Measurements from ENCODE around the gene C3orf70. TPM values are rescaled to one million over a fixed set of nuclear protein-coding genes. Genes with fewer than 3 reads are reported as not detected.

C3orf70 gene
- total RNA-seq, 1 donor from 2014 or later: under 0.01 TPM

DNA sequence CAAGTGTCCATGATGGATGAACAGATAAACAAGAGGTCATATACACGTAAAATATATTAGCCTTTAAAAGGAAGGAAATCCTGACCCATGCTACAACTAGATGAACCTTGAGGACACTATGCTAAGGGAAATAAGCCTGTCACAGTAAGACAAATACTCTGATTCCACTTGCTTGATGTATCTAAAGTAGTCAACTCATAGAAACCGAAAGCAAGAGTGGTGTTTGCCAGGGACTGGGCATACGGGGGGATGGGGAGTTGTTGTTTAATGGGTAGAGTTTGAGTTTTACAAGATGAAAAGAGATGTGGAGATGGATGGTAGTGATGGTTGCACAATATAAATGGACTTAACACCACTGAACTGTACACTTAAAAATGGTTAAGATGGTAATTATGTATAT, 65.4 kb downstream of the C3orf70 start:
- DNase-seq (ENCODE audit: low read depth): no peak

DNA sequence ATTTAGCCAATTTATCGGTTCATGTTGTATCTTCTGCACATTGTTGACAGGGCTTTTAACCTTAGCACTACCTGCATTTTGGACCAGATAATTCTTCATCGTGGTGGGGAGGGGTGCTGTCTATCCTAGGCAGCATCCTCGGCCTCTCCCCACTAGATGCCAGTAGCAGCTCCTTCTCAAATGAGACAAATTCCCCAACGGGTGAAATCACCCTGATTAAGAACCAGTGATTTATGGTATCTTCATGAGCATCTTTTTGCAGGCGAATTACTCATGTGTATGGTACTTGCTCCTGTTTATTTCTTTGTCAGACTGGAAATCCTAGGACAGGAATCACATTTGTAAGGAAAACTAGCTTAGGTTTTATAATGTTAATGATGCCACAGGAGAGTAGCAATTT, 68.0 kb downstream of the C3orf70 start:
- no peak for DNase-seq (ENCODE audit: low read depth)

DNA sequence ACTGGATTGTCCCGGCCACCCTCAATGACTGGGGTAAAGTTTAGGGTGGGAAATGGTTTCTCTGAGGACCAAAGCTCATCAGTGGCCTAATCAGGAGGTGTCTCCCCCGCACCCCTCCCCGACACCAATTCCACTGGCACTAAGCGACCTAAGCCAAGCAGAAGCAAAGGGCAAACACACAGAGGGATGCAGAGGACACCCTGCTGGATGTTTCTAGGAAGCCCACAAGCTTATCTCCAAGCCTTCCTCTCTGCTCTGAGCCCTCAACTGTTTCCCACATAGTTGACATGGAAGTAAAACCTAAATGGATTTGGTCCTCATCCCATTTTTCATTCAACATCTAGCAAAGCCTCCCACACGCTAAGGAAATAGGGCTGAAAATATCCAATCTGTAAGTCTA, 68.5 kb downstream of the C3orf70 start:
- DNase-seq (ENCODE audit: low read depth): no peak

DNA sequence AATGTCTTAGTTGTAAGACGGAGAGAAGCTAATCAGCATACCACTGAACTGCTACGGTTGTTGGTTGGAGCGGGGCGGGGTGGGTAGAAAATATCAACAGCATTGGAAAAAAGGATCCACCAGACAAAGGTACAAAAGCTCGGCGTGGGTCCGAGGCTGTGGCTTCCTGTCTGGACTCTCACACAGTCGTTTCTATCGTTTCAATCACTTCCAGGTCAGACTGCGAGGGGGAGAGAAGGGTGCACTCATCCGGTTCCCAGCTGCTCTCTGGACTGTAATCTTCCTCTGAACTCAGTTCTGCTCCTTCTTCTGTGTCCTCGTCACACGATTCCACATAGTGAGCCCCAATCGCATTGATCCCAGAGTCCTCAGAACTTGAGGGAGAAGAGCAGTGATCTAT, 70.0 kb downstream of the C3orf70 start:
- DNase-seq (ENCODE audit: low read depth): no peak

DNA sequence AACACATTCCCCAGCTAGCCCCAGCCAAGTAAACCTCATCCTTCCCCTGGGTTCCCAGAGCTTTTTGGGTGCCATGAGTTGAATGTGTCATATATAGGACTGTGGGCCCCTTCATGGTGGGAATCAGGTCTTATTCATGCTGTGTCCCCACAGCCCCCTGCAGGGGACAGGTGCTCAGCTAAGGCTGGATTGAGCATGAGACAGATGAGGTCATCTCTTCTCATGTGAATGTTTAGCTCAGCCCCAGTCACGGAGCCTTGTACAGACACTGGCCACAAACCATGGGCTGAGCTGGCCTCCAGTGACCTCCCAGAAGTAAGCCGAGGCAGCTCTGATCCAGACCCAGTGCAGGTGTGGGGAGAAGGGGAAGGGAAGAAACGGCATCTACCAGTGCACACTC, 70.7 kb downstream of the C3orf70 start:
- peak; percentile 16 for DNase-seq (ENCODE audit: low read depth)

DNA sequence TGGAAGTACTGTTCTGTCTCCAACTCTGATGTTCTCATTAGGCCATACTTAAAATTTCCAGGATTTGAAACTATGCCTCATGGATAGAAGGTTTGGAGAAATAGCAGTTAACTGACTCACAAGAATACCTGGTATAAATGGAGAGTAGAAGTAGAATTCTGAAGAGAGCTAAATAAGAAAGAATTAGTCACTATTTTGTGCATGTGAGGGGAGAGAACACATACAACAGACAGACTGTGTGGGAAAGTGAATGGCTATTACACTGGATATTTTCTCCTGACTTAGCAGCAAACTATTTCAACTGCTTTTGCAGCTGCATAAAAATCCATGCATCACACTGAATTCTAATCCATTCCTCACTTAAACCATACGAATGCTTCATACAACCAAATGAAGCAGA, 71.3 kb downstream of the C3orf70 start:
- peak; percentile 7 for DNase-seq (ENCODE audit: low read depth)

DNA sequence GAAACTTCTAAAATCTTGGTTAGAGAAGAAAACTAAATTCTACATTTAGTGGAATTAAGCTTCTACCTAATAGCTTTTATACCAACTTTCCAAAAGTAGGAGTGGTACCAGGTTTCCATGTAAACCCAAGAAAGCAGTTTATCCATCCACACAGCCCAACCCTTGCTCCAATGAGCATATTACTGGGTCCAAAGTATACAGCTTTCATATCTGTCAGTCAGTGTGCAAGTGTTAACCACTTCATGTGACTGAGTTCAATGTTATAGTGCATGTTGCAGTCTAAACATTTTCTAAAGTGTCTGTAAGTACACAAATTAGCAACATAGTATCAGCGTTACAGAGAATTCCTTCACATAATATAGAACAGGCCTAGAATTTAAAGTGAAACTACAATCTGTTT, 73.2 kb downstream of the C3orf70 start:
- no peak for DNase-seq (ENCODE audit: low read depth)

DNA sequence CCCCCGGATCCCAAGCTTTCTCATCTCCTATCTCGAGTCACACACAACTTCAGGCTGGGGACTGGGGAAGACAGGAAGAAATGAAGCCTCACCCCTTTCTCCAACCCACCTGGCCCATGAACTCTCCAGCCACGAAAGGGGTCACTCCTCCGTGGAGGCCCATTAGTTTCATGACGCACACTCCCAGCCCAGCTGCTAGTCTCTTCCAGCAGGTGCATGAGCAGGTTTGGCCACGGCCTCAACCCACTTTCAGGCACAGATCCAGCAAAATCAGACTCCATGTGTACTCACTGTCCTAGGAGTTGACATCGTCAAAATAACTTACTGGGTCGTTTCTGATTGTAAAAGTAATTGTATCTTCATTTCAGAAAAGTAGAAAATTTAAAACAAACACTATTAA, 76.6 kb downstream of the C3orf70 start:
- DNase-seq (ENCODE audit: low read depth): no peak

DNA sequence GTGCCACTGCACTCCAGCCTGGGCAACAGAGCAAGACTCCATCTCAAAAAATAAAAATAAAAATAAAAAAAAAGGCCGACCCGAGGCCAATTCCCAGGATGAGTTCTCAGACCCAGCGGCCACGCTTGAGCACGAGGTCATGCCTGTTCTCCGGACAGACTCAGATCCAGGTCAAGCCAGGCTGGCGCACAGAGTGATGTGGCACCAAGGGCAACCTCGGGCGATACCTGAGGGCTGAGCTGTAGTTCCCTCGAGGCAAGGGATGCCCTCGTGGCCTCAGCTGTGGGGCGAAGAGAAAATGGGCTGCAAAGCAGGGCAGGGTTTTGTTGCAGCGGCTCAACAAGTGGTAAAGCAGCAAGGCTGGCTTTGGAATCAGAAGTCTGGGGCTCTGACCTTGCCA, 77.3 kb downstream of the C3orf70 start:
- DNase-seq (ENCODE audit: low read depth): no peak

DNA sequence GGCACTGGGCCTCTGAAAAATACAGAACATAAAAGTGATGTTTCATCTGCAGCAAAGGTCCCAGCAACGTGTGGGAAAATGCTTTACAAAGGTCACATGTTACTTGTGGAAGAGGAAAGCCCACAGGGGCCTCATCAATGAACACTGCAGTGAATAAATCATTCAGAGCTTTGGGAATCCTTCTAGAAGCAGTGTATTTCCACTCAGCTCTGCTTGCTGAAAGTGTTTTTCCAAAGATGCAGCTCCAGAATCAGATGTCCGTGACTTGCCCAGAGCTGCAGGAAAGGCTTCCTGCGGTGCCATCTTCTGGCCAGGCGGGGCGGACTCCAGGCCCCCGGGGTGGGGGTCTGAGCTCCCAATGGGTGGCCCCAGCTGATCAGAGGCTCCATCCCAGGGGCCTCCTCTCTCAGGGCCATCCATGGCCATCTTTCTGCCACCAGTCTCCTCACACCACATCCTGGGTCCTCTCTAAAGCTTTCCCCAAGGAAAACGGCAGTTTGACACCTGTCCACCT, 81.5 kb downstream of the C3orf70 start:
- no peak for DNase-seq (ENCODE audit: low read depth)

DNA sequence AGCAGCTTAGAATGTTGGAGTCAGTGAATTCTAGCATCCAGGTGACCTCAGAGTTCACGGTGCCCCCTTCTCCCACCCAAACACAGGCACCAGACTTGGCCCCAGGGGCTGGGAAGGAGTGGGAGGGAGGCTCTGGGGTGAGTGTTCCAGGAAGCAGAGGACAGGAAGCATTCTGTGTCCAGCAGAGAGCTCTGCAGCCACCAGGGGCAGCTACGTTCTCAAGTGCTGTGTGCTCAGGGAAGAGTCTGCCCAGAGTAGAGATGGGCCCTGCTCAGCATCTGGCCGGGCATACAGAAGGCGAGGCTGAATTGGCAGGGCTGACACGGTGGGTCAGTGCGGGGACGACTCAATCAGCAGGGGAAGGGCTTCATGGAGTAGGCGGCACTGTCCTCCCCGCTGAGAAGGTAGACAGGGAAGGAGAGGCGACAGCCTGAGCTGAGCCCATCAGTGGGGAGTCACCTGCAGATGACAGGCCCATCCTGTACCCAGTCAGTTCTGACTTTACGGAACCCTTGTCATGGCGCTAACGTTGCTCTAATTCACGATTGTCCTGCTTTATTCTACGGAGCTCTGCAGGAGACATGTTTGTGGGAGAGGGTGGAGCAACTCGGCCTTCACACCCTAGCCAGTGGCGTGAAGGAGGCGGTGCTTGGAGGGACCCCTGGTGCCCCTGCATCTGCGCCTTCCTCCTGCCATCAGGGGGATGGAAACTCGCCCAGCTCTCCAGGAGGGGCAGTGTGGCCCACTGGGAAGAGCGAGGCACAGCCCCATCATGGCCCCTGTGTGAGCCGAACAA, 82.2 kb downstream of the C3orf70 start:
- DNase-seq (ENCODE audit: low read depth): no peak

DNA sequence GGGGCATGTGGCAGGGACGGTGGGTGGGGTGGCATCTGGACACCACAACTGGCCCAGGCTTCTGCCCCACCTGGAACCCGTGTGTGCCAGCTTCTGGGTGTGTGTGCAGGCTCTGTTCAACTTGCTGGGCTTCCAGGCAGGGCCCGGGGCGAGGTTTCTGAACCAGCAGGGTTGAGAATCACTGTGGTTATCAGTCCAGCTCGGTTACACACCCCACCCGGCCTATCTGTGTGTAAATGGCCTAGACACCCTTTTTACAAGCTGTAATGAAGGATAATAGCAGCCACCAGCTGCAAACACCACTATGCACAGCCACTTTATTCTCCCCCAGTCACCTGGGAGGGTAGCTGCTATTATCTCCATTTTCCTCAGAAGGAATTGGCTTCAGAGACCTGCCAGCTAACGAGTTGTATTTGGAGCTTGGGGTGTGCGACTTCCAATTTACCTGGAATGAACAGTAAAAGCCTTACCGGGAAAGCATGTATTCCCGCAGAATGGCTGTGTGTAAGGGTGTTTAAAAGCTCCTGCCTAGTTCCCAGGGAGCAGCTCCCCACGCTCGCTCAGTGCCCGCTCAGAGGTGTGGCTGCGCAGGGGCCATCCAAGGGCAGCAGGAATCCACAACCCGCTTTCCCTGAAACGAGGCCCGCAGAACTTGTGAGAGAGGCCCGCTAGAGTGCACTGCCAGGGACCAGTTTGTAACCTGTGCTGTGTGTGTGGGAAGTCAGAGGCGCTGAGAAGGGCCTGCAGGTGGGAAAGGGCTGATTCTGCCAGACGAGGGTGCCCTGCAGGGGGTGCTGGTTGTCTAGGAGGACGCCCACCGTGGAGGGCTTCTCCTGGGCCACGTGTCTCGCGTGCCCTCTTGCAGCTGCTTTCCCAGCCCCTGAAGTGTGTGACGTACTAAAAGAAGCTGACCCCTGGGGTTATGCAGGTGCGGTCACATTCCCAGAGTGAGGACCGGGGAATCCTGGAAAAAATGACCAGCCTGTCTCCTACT, 83.5 kb downstream of the C3orf70 start:
- no peak for DNase-seq (ENCODE audit: low read depth)

DNA sequence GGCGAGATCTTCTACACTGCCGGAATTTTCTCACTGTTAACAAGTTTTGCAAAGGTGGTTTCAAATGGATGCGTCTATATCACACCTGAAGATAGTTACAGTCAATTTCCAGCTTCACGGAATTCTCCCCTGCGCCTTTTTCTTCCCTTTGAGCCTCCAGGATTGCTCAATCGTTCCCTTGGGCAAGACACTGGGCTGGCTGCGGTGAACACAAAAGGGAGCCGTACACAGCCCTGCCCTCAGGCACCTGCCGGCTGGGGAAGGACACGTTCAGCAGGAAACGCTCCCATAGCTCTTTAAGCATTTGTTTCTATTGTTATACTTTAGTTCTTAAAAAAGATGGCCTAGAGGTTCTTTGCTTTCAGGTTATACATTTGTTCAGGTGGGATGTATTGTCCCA, 85.7 kb downstream of the C3orf70 start:
- no peak for DNase-seq (ENCODE audit: low read depth)

DNA sequence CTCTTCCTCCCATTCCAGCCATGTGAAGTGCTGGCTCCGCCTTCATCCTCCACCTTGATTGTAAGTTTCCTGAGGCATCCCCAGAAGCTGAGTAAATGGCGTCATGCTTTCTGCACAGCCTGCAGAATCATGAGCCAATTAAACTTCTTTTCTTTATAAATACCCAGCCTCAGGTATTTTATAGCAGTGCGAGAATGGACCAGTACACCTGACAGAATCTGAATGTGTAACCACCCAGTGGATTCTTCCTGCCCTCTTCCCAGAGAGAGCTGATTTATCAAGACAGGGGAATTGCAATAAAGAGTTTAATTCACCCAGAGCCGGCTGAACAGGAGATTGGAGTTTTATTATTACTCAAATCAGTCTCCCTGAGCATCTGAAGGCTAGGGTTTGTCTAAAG, 86.6 kb downstream of the C3orf70 start:
- no peak for DNase-seq (ENCODE audit: low read depth)

DNA sequence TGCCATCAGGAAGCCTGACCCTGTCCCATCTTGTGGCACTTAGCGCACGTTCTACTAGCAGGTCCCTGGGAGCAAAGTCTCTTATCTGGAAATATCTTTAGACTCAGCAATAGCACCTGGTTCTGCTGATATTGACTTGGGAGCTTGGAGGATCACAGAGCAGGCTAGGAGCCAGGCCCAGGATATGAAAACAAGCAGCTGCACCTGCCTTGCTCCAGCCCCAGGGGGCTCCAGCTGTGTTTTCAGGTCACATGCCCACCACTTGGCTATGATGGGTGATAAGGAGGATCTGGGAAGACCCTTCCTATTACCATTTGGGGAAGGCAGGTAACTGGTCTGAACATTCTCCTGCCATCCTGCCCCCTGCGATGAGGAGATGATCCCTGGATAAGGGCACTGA, 87.8 kb downstream of the C3orf70 start:
- no peak for DNase-seq (ENCODE audit: low read depth)

DNA sequence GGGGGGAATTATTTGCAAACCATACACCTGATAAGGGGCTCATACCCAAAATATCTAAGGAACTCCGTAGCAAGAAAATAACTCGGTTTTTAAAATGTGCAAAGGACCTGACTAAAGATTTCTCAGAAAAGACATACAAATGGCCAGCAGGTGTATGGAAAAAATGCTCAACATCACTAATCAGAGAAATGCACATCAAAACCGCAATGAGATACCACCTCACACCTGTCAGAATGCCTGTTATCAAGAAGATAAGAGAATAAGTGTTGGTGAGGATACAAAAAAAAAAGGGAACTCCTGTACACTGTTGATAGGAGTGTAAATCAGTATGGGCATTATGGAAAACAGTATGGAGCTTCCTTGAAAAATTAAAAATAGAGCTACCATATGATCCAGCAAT, 89.4 kb downstream of the C3orf70 start:
- no peak for DNase-seq (ENCODE audit: low read depth)

DNA sequence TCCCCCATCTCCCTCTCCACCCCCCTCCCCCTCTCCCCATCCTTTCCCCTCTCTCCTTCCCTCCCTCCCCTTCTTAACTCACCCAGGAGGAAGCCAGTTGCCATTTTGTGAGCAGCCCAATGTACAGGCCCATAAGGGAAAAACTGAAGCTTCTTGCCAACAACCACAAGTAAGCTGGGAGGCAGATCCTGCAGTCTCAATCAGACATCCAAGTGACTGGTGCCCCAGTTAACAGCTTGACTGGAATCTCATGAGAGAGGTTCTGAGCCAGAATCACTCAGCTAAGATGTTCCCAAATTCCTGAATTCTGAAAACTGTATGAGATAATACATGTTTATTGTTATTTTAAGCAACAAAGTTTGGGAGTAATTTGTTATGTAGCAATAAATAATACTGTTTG, 90.7 kb downstream of the C3orf70 start:
- no peak for DNase-seq (ENCODE audit: low read depth)

DNA sequence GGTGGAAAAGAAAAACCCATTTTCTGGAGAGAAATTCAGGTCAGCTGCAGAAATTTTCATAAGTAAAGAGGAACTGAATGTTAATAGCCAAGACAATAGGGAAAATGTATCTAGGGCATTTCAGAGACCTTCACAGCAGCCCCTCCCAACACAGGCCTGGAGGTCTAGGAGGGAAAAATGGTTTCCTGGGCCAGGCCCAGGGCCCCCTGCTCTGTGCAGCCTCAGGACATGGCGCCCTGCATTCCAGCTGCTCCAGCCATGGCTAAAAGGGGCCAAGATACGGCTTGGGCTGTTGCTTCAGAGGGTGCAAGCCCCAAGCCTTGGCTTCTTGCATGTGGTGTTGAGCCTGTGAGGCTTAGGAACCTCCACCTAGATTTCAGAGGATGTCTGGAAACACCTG, 92.2 kb downstream of the C3orf70 start:
- DNase-seq (ENCODE audit: low read depth): no peak

DNA sequence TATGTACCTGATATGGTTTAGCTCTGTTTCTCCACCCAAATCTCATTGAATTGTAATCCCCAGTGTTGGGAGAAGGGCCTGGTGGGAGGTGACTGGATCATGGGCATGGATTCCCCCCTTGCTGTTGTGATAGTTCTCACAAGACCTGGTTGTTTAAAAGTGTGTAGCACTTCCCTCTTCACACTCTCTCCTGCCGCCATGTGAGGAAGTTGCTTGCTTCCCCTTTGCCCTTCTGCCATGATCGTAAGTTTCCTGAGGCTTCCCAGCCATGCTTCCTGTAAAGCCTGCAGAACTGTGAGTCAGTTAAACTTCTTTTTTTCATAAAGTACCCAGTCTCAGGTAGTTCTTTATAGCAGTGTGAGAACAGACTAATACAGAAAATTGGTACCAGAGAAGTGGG, 93.1 kb downstream of the C3orf70 start:
- DNase-seq (ENCODE audit: low read depth): no peak

DNA sequence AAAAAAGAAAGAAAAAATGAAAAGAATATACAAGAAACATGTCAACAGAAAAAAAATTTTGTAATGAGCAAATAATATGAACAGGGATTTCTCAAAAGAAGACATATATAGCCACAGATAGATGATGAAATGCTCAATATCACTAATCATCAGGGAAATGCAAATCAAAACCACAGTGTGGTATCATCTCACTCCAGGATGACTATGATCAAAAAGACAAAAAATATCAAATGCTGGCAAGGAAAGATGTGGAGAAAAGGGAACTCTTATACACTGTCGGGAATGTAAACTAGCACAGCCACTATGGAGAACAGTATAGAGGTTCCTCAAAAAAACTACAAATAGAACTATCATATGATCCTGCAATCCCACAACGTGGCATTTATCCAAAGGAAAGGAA, 94.1 kb downstream of the C3orf70 start:
- no peak for DNase-seq (ENCODE audit: low read depth)

DNA sequence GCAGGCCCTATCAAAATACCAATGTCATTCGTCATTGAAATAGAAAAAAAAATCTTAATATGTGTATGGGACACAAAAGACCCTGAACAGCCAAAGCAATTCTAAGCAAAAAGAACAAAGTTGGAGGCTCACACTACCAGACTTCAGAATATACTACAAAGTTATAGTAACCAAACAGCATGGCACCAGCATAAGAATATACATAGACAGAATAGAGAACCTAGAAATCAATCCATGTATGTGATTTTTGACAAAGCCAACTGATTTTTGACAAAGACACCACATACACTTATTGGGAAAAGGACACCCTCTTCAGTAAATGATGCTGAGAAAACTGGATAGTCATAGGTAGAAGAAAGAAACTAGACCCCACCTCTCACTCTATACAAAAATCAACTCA, 95.0 kb downstream of the C3orf70 start:
- DNase-seq (ENCODE audit: low read depth): no peak

DNA sequence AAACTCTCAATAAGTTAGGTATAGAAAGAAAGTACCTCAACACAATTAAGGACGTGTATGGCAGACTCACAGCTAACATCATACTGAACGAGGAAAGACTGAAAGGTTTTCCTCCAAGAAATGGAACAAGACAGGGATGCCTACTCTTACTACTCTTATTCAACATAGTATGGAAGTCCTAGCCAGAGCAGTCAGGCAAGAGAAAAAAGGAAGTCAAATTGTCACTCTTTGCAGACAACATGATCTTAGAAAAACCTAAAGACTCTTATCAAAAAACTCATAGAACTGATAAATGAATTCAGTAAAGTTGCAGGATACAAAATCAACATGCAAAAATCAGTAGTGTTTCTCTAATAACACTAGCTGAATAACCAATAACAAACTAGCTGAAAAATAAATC, 96.0 kb downstream of the C3orf70 start:
- DNase-seq (ENCODE audit: low read depth): no peak

DNA sequence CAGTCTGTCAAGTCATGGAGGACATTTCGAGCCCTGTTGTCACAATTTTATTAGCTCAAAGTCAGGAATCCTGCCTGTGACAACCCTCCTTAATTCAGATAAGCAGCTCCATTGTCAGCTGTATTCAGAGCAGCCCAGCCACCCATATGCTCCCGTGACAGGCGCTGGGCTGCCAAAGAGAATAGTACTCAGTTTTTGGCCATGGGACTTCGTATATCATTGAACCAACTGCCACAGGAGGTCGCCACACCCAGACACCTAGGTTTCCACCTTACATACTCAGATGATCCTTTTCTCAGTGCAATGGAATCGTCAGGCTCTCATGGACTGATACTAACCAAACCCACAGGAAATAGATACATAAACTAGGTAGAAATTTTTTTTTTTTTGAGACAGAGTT, 100.2 kb downstream of the C3orf70 start:
- DNase-seq (ENCODE audit: low read depth): no peak

Measured in renal cortical epithelial cell (primary cell).